Activated CD4-positive, alpha-beta T cell treated with anti-CD3 and anti-CD28 coated beads for 4 hours (primary cell): ENCODE results near the gene PRR5.
"Not testable (repeated sequence)": the region's sequence is repeated elsewhere in the genome, so short reads cannot be mapped to it uniquely, and the experiment has no call there.

Experiments
- DNase-seq, 2 donors: peaks; one replicate each; pipeline ENCODE4 v3.0.0-alpha.2; 2020

Gene PRR5, protein sequence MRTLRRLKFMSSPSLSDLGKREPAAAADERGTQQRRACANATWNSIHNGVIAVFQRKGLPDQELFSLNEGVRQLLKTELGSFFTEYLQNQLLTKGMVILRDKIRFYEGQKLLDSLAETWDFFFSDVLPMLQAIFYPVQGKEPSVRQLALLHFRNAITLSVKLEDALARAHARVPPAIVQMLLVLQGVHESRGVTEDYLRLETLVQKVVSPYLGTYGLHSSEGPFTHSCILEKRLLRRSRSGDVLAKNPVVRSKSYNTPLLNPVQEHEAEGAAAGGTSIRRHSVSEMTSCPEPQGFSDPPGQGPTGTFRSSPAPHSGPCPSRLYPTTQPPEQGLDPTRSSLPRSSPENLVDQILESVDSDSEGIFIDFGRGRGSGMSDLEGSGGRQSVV

DNA sequence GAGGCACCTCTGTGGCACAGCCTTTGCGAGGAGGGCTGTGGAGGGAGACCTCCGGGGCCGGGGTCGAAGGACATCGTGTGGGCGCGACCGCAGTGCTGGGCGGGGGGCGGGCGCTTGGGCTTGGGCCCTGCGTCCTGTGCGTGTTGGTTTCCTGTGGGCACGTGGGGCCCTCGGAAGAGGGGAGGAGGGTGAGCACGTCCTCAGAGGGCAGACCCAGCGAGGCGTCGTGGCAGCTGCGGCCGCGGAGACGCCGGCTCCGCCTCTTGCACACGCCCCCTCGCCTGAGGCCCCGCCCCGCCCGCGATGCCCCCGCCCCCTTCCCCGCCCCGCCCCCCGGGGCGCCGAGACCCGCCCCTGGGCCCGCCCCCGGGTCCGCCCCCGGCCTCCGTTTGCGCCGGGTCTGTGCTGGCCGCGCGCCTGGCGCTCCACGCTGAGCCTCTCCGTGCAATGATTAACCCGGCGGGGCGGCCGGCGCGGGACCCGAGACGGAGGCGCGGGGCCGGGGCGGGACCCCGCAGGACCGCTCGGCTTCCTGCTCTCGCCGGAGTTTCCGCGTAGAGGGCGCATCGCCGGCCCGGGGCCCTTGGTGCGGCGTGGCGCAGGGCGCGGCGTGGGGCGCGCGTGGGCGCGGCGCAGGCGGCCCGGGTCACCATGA, at the start of gene PRR5:
Gene PRR5 (plus strand): TSS at position 381 of the 655 bp plus-strand sequence. CDS start 271 bp downstream, at position 652.
- peak; percentile 68 to 84 for DNase-seq

DNA sequence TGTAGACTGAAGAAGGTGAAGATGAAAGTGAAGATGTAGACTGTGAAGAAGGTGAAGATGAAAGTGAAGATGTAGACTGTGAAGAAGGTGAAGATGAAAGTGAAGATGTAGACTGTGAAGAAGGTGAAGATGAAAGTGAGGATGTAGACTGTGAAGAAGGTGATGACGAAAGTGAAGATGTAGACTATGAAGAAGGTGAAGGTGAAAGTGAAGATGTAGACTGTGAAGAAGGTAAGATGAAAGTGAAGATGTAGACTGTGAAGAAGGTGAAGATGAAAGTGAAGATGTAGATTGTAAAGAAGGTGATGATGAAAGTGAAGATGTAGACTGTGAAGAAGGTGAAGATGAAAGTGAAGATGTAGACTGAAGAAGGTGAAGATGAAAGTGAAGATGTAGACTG, 49.1 kb upstream of the PRR5 start:
- DNase-seq, result not testable (repeated sequence)

DNA sequence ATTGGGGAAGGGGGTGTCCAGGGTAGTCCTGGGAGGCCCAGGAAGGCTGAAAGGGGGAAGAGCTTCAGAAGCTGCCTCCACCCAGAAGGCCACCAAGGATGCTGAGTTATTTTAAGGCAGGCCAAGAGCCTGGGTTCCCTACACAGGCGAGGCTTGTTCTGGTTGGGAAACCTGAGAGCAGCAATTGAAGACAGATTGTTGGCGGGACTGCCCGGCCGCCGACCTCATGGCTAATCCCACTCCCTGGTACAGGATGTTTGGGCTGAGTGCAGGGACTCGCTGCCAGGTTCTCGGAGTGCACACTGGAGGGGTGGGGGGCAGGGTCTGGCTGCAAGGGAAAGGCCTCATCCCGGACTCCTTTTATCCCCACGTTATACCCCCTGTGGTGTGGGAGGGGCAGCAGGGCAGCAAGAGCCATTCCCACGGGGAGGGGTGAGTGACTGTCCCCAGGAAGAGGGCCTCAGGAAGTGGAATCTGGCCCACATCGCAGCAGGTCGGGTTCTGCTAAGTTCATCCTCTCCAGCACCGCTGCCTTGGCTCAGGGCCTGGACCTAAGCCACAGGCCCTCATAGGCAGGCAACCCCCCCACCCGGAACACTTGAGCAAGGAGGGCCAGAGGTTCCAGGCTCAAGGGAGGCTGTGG, 43.6 kb upstream of the PRR5 start:
- DNase-seq, result no peak

DNA sequence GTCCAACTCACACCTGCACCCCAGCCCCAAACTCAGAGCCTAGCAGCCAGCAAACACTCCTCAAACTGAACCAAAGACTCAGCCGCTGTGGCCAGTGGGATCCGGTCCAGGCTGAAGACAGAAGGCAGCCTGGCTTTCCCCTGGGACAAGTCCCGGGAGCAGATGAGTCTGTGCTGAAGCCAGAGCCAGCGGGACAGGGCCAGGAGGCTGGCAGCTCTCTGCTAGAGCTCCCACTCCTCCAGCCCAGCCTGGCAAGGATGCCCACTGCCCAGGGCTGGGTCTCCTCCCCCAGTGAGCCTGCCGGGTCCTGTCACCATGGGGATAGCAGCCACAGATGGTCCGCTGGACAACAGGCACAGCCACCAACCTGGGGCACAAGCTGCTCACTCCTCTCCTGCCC, 42.9 kb upstream of the PRR5 start:
- DNase-seq, result no peak

DNA sequence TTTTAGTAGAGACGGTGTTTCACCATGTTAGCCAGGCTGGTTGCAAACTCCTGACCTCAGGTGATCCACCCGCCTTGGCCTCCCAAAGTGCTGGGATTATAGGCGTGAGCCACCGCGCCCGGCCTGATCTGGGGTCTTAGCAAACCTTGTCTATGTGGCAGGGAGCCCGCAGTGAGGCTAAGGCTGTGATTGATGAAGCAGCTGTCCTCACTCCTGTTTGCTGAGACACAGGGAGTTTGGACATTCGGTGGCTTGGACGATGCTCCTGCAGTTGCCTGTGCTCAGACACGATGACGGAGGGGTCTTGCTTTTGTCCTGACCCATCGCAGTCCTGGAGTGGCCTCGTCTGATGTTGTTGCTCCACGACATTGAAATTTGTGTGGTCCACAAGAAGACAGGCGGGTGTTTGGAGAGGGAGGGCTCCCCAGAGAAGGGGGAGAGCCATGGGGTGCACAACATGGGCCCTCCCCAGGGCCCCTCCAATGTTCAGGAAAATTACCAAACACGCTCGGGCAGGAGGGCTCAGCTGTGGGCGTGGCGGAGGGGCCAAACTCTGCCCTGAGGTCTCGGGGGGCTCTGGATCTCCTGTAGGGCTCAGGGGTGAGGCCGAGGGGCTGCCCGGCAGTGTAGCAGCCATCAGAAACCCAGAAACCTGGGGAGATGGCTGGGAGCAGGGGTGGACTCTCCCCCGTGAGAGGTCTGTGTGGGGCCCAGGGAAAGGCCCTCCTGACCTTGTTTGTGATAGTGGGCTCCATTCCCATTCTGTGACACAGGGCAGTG, 41.8 kb upstream of the PRR5 start:
- DNase-seq, result no peak

DNA sequence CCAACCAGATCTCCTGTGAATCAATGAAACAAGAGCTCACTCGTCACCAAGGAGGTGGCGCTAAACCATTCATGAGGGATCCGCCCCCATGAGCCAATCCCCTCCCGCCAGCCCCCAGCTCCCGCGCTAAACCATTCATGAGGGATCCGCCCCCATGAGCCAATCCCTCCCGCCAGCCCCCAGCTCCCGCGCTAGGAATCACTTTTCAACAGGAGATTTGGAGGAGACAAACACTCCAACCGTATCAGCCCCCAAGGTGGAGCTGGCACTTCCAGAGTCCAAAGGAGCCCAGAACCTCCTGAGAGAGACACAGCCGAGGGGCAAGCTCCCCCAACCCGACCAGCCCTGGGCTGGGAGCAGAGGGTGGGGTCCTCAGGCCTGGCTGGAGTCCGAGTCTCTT, 40.9 kb upstream of the PRR5 start:
- no peak for DNase-seq

DNA sequence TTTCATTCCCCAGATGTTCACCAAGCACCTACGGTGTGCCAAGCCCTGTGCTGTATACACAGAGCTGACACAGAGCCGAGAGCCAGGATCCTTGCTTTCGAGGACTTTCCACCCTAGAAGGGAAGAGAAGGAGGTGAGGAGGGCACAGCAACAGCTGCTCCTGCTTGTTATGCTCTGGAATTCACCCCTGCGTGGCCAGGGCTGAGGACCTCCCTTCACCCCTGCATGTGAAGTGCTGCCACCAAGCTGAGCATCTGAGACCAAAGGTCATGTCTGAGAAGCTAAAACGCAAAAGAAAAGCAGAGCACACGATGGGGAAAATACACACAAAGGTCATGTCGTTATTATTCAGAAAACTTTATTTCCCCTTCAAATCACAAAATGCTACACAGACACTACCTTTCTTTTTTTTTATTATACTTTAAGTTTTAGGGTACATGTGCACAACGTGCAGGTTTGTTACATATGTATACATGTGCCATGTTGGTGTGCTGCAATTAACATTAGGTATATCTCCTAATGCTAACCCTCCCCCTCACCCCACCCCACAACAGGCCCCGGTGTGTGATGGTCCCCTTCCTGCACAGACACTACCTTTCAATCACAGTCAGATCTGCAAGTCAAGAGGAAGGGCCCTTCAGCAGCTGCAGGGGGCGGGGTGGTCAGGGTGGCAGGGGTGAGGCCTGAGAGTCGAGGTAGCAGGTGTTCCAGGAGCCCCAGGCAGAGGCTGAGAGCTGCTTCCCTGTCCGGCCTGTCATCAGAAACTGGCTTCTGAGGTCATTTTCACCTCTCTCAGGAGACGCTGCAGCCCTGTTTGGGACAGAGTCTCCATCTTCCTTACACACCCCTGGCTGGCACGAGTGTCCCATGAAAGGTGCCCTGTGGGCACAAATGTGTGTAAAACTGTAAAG, 40.1 kb upstream of the PRR5 start:
- no peak for DNase-seq

DNA sequence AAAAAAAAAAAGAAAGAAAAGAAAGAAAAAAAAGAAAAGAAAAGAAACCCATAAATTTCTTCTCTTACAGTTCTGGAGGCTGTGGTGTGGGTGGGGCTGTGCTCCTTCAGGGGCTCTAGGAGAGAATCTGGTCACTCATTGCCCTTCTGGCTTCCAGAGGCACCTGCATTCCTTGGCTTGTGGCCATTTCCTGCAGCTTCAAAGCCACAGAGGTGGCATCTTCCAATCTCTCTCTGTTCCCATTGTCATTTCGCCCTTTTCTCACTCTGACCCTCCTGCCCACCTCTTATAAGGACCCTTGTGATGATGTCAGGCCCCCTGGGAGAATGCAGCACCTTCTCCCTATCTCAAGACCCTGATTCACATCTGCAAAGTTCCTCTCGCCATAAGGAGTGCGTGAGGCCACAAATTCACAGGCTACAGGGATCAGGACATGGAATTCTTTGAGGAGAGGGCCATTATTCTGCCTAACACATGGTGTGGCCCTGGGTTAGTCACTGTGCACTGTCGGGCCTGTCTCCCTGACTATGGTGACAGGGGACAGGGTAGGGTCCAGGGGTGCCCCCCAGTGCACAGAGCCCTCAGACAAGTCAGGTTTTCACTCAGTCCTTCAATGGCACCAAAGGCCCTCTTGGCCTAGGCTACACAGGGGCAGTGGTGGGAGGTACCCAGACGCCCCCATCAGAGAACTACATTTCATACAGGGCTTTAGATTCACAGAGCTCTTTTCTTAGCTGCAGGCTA, 38.6 kb upstream of the PRR5 start:
- DNase-seq, result no peak

DNA sequence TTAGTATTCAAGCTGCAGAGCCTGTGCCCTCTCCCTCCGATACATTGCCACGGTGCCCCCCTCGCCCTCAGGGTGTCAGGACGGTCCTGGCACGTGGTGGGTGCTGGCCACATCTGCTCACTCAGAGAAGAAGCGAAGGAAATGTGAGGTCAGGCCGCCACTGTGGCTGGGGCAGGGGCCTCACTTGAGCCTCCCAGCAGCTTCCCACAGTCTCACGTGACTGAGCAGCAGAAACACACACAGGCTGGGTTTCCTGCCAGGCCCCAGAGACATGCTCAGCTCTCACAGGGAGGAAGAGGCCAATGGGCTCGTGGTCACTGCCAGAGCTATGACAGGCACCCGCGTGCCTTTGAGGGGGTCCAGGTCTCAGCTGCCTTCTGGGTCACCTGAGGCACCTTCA, 37.9 kb upstream of the PRR5 start:
- peak; percentile 14 to 30 for DNase-seq

DNA sequence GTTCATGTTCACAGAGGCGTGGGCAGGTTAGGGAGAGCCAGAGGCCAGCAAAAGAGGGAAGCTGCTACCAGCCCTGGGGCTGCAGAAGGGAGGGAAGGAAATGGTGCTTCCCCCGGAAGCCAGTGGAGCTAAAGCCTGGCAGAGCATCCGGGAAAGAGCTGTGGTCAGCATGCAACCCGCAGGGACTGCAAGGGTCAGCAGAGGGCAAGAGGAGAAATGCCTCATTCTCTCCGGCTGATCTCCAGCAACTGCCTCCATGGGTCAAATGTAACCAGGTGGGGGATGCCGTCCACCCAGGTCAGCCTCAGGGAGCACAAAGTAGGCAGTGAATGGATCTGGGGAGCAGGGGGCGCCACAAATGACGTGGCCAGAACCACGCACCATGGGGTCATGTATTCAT, 36.9 kb upstream of the PRR5 start:
- no peak for DNase-seq

DNA sequence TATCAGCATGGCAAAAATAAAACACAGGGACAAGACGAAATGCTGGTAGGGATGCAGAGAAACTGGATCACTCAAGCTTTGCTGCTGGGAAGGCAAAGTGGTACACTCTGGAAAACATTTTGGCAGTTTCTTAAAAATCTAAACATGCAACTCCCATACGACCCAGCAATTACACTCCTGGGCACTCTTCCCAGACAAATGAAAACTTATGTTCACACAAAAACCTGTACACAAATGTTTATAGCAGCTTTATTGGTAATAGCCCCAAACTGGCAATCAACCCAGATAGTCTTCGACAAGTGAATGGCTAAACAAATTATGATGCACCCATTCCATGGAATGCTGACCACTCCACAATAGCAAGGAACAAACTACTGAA, 35.8 kb upstream of the PRR5 start:
- DNase-seq, result no peak

DNA sequence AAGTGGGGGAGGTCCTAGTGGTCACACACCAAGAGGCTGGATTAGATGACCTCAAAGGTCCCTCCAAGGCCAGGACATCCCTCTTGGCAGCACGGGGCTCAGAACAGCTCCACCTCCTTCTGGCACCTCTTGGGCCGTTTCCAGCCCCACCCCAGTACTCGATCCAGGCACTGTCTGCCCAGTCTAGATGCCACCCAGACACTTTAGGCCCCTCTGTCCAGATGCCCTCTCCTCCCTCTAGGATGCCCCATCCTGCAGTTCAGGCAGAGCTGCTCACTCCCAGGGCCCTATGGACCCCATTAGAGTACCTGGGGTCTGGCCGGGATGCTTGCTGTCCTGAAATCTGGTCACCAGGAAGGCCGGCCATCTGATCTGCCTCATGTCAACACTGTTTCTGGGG, 34.7 kb upstream of the PRR5 start:
- DNase-seq, result no peak

DNA sequence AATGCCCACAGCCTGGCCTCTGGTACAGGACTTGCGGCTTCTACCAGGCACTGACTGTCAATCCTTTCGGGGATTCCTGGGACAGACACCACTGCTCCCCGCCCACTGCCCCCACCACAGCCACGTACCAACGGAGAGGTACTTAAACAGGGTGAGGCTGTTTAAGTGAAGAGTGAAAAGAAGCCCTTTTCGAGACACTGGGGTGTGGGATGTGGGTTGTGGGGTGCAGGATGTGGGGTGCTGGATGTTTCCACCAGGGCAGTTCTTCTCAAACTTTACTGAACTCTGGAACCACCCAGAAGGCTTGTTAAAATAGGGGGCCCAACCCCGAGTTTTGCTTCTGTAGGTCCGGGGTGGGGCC, 34.2 kb upstream of the PRR5 start:
- DNase-seq, result peak; percentile 38 to 47

DNA sequence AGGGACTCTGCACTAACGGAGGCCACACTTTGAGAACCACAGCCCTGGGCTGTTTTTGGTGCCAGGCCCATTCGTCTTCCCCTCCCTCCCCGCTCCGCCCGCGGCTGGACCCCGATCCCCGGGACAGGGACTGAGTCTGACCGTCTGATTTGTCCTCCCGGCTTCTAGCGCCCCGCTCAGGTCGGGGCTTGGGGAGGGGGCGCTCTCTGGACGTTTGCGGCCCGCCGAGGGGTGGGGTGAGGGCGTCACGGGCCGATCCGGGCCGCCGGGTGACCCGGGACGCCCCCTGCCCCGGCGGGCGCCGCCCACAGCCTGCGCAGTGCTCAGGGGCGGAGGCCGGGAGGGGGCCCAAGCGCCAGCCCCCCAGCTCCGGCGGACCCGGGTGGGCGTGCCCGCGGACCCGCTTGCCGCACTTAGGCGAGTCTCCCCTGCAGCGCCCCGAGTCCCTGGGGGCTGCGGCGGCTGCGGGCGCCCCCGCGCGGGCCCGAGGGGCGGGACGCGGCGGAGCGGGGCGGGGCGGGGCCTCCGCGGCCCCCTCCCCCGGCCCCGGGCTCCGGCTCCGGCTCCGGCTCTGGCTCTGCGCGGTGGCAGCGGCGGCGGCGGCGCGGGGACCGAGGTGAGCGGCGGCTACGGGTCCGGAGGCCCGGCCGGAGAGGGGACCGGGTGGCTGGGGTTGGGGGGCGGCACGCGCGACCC, 33.7 kb upstream of the PRR5 start:
- DNase-seq, result peak; percentile 23 to 39

DNA sequence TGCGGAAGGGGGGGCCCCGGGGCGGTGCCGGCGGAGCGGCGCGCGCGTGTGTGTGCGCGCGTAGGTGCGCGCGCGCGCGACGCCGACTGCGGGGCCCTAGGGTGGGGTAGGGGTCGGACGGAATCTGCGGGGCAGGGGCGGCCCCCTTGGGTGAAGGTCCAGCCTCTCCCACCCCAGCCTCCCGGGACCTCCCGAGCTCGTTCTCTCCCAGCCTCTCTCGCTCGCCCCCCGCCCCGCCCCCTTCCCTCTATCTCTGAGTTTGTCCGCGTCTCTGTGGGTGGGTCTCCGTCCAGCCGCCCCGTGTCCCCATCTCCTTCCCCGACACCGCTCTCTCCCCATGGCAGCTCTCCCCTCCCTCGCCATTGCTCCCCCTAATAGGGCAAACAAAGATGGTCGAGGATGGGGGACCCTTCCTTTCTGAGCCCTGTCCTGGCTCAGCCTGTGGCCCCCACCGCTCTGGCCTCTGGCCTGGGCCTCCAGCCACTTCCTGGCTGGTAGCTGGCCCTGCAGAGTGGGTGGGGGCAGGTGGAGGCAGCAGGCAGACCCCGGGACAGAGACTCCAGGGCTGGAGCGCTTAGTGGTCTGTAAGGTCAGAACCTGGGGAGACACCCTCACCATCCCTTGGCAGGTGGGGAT, 33.0 kb upstream of the PRR5 start:
- DNase-seq, result no peak

DNA sequence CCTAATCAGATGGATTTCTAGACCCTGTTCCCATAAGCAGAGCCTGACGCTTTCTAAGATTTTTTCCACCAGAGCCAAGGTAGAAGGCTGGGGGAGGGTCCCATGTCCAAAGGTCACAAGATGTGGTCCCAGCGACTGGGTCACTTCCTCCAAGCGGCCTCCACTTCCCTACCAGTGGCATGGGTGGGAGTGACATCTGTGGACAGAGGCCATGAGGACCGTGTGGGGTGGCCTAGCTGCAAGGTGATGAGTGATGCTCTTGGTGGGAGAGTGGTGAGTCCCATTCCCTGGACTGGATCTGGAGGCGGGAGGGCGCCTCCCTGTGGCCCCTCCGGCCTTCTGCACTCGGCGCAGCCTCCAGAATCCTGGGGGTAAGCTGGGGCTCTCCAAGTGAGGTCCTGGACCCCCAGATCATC, 32.4 kb upstream of the PRR5 start:
- DNase-seq, result no peak

DNA sequence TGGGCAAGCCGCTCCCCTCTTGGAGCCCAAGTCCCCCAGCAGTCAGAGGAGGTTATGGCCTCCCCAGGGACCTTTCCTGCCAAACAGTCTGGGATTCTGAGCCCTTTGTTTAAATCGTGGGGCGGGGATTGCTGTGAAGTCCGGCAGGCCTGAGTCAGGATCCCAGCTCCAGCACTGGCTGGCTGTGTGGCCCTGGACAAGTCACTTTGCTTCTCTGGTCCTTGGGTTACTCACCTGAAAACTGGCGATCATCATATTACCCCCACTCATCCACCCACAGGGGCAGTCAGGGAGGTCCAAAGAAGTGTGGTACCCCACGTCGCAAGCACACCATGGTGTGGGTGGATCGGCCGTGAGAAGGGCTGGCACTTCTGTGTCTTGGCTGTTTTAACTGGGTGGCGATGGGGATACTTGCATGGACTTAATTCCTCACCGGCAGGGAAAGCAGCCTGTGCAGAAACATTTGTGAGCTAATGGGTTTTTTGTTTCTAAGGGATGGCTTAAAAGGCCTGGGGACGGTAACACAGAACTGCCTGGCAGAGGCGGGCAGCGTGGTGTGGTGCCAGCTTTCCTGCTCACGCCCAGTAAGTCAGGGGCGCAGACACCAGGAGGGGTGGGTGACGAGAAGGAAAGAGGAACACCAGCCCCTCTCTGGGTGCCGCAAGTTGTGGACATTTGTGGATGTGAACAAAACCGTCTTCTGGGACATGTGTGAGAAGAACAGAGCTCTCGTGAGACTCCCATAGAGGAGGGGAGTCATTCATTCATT, 31.6 kb upstream of the PRR5 start:
- no peak for DNase-seq

DNA sequence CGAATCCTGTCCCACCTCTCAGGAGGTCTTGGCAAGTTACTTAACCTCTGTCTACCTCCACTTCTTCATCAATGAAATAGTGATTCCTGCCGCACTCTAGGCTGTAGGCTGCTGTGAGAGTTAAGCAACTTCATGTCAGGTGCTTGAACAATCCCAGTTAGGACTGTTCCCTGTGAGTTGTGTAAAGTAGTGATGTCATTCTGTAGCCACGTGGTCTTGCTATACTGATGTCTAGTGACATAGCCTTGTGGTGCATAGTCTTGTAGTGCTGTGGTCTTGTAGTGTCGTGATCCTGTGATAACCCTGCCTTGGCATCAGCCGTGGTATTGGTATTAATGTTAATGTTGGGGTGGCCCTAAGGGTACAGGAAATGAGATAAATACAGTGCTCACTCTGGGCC, 30.3 kb upstream of the PRR5 start:
- no peak for DNase-seq

DNA sequence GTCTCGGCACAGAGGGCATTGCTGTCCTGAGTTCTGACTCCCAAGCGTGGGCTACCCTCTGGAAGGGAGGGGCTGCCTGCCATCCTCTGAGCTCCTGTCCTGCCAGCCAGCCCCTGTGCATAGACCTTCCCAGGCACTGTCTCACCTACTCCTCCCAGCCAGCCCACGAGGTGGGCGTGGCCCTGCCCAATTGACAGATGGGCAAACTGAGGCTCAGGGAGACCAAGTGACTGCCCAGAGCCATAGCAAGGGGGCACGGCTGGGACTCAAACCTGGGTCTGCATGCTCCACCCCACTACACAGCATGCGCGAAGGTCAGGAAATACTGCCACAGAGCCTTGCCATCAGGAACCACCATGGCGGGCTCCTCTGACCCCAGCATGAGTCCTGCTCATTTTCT, 29.4 kb upstream of the PRR5 start:
- DNase-seq, result no peak

DNA sequence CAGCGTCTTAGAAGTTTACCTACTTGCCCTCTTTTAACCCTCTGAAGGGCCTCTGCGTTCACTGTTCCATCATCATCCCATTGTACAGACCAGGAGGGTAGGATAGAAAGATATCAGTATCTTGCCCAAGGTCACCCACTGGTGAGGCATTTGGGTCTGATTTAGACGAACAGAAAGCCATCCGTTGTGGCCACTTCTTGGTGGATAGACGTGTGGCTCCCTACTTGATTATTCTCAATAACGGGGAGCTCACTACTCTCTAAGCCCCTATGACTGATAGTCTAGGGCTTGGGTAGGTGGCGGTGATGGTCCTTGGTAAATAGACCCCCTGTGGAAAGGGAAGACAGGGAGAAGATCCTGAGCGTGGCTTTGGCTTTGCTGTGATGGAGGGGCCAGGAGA, 28.6 kb upstream of the PRR5 start:
- DNase-seq, result no peak
